H9 (cell line): ENCODE data around the gene GRID1. TPM values are rescaled to one million over a fixed set of nuclear protein-coding genes. Genes with fewer than 3 reads are reported as not detected.

Source experiments
- DNase-seq: peaks from one replicate; pipeline ENCODE4 v3.0.0-alpha.2; 2017
- H2AFZ ChIP-seq: one replicate; pipeline ENCODE4 v1.6.1; 2013; ENCODE audit warnings: mild to moderate bottlenecking, low read length, control low read depth, moderate library complexity
- H2AK5ac ChIP-seq: 2 replicates; pipeline ENCODE4 v1.6.1; 2013; ENCODE audit warnings: low read length, control low read depth, mixed read lengths; ENCODE audit not compliant: insufficient read length
- H2BK120ac ChIP-seq: one replicate; pipeline ENCODE4 v1.6.1; 2013; ENCODE audit warnings: low read depth, mild to moderate bottlenecking, low read length, control low read depth, inconsistent platforms; ENCODE audit not compliant: poor library complexity, severe bottlenecking
- H2BK12ac ChIP-seq: 2 replicates; pipeline ENCODE4 v1.6.1; 2013; ENCODE audit warnings: low read length, control low read depth, mixed read lengths, low read depth; ENCODE audit not compliant: insufficient read length
- H2BK15ac ChIP-seq: 2 replicates; pipeline ENCODE4 v1.6.1; 2013; ENCODE audit warnings: low read depth, low read length, control low read depth
- H2BK20ac ChIP-seq: one replicate; pipeline ENCODE4 v1.6.1; 2013; ENCODE audit warnings: low read depth, mild to moderate bottlenecking, low read length, control low read depth, inconsistent platforms; ENCODE audit not compliant: poor library complexity, severe bottlenecking
- H2BK5ac ChIP-seq: 2 replicates; pipeline ENCODE4 v1.6.1; 2013; ENCODE audit warnings: low read length, control low read depth, mixed read lengths; ENCODE audit not compliant: insufficient read length
- H3K14ac ChIP-seq: 2 replicates; pipeline ENCODE4 v1.6.1; 2013; ENCODE audit warnings: low read length, control low read depth; ENCODE audit not compliant: insufficient read depth
- H3K18ac ChIP-seq: 2 replicates; pipeline ENCODE4 v1.6.1; 2013; ENCODE audit warnings: low read depth, mild to moderate bottlenecking, mixed read lengths, low read length, control low read depth; ENCODE audit not compliant: insufficient read length
- H3K23ac ChIP-seq: 2 replicates; pipeline ENCODE4 v1.6.1; 2013; ENCODE audit warnings: low read length, control low read depth, mixed read lengths, low read depth; ENCODE audit not compliant: insufficient read length
- H3K23me2 ChIP-seq: 2 replicates; pipeline ENCODE4 v1.6.1; 2013; ENCODE audit warnings: low read depth, mild to moderate bottlenecking, mixed read lengths, low read length, control low read depth; ENCODE audit not compliant: insufficient read length, poor library complexity, severe bottlenecking
- H3K27ac ChIP-seq: 2 replicates; pipeline ENCODE4 v1.5.1; 2013; ENCODE audit warnings: low read length, control low read depth, mixed read lengths, low read depth; ENCODE audit not compliant: insufficient read length
- H3K27me3 ChIP-seq: 2 replicates; pipeline ENCODE4 v1.6.1; 2013; ENCODE audit warnings: low read length, control low read depth, inconsistent platforms; ENCODE audit not compliant: insufficient read depth
- H3K4ac ChIP-seq: 2 replicates; pipeline ENCODE4 v1.6.1; 2013; ENCODE audit warnings: low read depth, mild to moderate bottlenecking, control low read depth, inconsistent platforms, low read length, moderate library complexity
- H3K4me1 ChIP-seq: 2 replicates; pipeline ENCODE4 v1.6.1; 2013; ENCODE audit warnings: low read length, control low read depth, inconsistent platforms; ENCODE audit not compliant: insufficient read depth
- H3K4me2 ChIP-seq: 2 replicates; pipeline ENCODE4 v1.6.1; 2013; ENCODE audit warnings: low read length, control low read depth, mixed read lengths; ENCODE audit not compliant: insufficient read length, insufficient read depth
- H3K56ac ChIP-seq: 2 replicates; pipeline ENCODE4 v1.6.1; 2013; ENCODE audit warnings: low read depth, mild to moderate bottlenecking, mixed read lengths, low read length, control low read depth; ENCODE audit not compliant: insufficient read length
- H3K79me1 ChIP-seq: 2 replicates; pipeline ENCODE4 v1.6.1; 2013; ENCODE audit warnings: low read depth, mild to moderate bottlenecking, moderate library complexity, low read length, control low read depth, inconsistent platforms; ENCODE audit not compliant: insufficient read depth, poor library complexity, severe bottlenecking
- H3K79me2 ChIP-seq: 2 replicates; pipeline ENCODE4 v1.6.1; 2013; ENCODE audit warnings: low read length, control low read depth, inconsistent platforms; ENCODE audit not compliant: insufficient read depth
- H3K9ac ChIP-seq: 2 replicates; pipeline ENCODE4 v1.6.1; 2013; ENCODE audit warnings: low read length, control low read depth, mixed read lengths; ENCODE audit not compliant: insufficient read length; ENCODE audit errors: extremely low read depth
- H3K9me3 ChIP-seq: one replicate; pipeline ENCODE4 v1.6.1; 2013; ENCODE audit warnings: low read depth, low read length, inconsistent platforms; ENCODE audit not compliant: control insufficient read depth
- H3T11ph ChIP-seq: one replicate; pipeline ENCODE4 v1.6.1; 2013; ENCODE audit warnings: mild to moderate bottlenecking, low read length, control low read depth, inconsistent platforms
- H4K20me1 ChIP-seq: one replicate; pipeline ENCODE4 v1.6.1; 2013; ENCODE audit not compliant: control insufficient read depth, insufficient read length, insufficient read depth
- H4K5ac ChIP-seq: 2 replicates; pipeline ENCODE4 v1.6.1; 2013; ENCODE audit warnings: low read depth, mild to moderate bottlenecking, mixed read lengths, low read length, control low read depth; ENCODE audit not compliant: insufficient read length
- H4K8ac ChIP-seq: replicated peaks from 2 replicates; pipeline ENCODE4 v1.6.1; 2013; ENCODE audit warnings: low read length, control low read depth, mixed read lengths, low read depth; ENCODE audit not compliant: insufficient read length
- H4K91ac ChIP-seq: 2 replicates; pipeline ENCODE4 v1.6.1; 2013; ENCODE audit warnings: low read depth, mild to moderate bottlenecking, moderate library complexity, mixed read lengths, low read length, control low read depth; ENCODE audit not compliant: insufficient read length
- H3K27ac Mint-ChIP-seq, 3 experiments: 2 replicates in 2 of 3; 3 replicates in 1 of 3; pipeline ENCODE4 v1.8.0; 2020 to 2021; ENCODE audit warnings: mixed read lengths in 3 of 3, mild to moderate bottlenecking in 1 of 3, moderate library complexity in 1 of 3
- H3K27me3 Mint-ChIP-seq: 2 replicates; pipeline ENCODE4 v1.8.0; 2021; ENCODE audit warnings: low read depth, mild to moderate bottlenecking, moderate library complexity, mixed read lengths
- H3K36me3 Mint-ChIP-seq, 3 experiments: 2 replicates in 2 of 3; 3 replicates in 1 of 3; pipeline ENCODE4 v1.8.0; 2020 to 2021; ENCODE audit warnings: low read depth in 3 of 3, mixed read lengths in 3 of 3; ENCODE audit not compliant: insufficient read depth in 1 of 3
- H3K4me1 Mint-ChIP-seq, 2 experiments: 2 replicates each; pipeline ENCODE4 v1.8.0; 2020; ENCODE audit warnings: mixed read lengths in 2 of 2
- H3K4me3 Mint-ChIP-seq, 2 experiments: 2 replicates in 1 of 2; 3 replicates in 1 of 2; pipeline ENCODE4 v1.8.0; 2020 to 2021; ENCODE audit warnings: mild to moderate bottlenecking in 2 of 2, mixed read lengths in 2 of 2, moderate library complexity in 1 of 2
- H3K9me3 Mint-ChIP-seq, 2 experiments: 2 replicates in 1 of 2; 3 replicates in 1 of 2; pipeline ENCODE4 v1.8.0; 2020; ENCODE audit warnings: mild to moderate bottlenecking in 2 of 2, mixed read lengths in 2 of 2, moderate library complexity in 1 of 2
- WGBS: extraction: QIAGEN DNeasy Blood & Tissue Kit; methylation state at CpG from one replicate; pipeline ENCODE4 v1.1.7; 2013; ENCODE audit warnings: missing lambda C conversion rate, low lambda C conversion rate, mixed read lengths; ENCODE audit not compliant: insufficient read length; ENCODE audit errors: extremely low coverage; 5-methylcytosine and 5-hydroxymethylcytosine counted together
- total RNA-seq: library from RNA; stranded (reverse); gene quantifications from 2 replicates; pipeline ENCODE4 v1.2.1, GENCODE V29; 2021
- TF ChIP-seq, protein P1 (sequence below): fragments of 200-600 bp; sonication (generic); conservative IDR thresholded peaks from 3 replicates; pipeline ENCODE4 v1.8.0; 2021; ENCODE audit warnings: antibody characterized with exemption, mild to moderate bottlenecking

GRID1 gene
- total RNA-seq, 1 experiment from 2014 or later: 0.35 TPM

DNA sequence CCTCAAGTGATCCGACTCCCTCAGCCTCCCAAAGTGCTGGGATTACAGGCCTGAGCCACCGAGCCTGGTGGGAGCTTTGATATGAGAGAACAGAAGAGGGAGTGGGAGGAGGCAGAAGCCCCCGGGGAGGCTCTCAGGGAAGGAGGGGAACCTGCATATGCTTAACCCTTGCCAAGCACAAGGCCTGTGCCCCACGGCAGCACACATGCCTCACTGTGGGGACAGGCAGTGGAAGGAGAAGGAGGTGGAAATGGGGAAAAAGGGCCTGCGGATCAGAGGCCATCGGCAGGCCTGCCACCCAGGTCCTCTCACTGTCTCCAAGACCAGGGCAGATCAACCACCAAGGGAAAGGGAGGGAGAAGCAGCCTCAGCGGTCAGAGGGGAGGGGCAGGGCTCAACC is 7.2 kb upstream of the GRID1 start:
- H3K56ac ChIP-seq: no peak overlapping the region
- Mint-ChIP-seq H3K27ac (peak overlapping the region in 1 of 3 experiments; percentile 32; a peak in 1 of 7 replicates), H3K4me3 (no peak overlapping the region), H3K27me3 (peaks cover 92% of the 10 kb centered on the region), H3K4me1 (no peaks in the 10 kb centered on the region), H3K9me3 (no peaks in the 10 kb centered on the region), H3K36me3 (no peaks in the 10 kb centered on the region)
- H3K27me3 ChIP-seq: peaks cover 18% of the 10 kb centered on the region
- no peaks in the 10 kb centered on the region for H4K20me1 ChIP-seq
- H4K91ac ChIP-seq: no peak overlapping the region
- H3K9me3 ChIP-seq: no peaks in the 10 kb centered on the region
- no peaks in the 10 kb centered on the region for H3K4me1 ChIP-seq
- no peak overlapping the region for H2AFZ ChIP-seq
- no peak overlapping the region for H2BK120ac ChIP-seq
- H3K18ac ChIP-seq: no peak overlapping the region
- no peak overlapping the region for H3K4ac ChIP-seq
- no peaks in the 10 kb centered on the region for H3K79me1 ChIP-seq
- no peak overlapping the region for H2BK5ac ChIP-seq
- no peak overlapping the region for H2BK20ac ChIP-seq
- no peak overlapping the region for H3K14ac ChIP-seq
- H2BK15ac ChIP-seq: no peak overlapping the region
- H3K9ac ChIP-seq: no peak overlapping the region
- H3K23ac ChIP-seq: no peak overlapping the region
- no peak overlapping the region for H3T11ph ChIP-seq
- peak; percentile 20 for DNase-seq
- TF ChIP-seq, protein P1, sequence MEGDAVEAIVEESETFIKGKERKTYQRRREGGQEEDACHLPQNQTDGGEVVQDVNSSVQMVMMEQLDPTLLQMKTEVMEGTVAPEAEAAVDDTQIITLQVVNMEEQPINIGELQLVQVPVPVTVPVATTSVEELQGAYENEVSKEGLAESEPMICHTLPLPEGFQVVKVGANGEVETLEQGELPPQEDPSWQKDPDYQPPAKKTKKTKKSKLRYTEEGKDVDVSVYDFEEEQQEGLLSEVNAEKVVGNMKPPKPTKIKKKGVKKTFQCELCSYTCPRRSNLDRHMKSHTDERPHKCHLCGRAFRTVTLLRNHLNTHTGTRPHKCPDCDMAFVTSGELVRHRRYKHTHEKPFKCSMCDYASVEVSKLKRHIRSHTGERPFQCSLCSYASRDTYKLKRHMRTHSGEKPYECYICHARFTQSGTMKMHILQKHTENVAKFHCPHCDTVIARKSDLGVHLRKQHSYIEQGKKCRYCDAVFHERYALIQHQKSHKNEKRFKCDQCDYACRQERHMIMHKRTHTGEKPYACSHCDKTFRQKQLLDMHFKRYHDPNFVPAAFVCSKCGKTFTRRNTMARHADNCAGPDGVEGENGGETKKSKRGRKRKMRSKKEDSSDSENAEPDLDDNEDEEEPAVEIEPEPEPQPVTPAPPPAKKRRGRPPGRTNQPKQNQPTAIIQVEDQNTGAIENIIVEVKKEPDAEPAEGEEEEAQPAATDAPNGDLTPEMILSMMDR: no peak
- WGBS: no CpG with 5 or more reads among the region's 7 CpGs
- no peak overlapping the region for H3K27ac ChIP-seq
- H2BK12ac ChIP-seq: no peak overlapping the region
- H4K5ac ChIP-seq: no peak overlapping the region
- no peaks in the 10 kb centered on the region for H3K79me2 ChIP-seq
- no peaks in the 10 kb centered on the region for H3K23me2 ChIP-seq
- no peak overlapping the region for H3K4me2 ChIP-seq
- H2AK5ac ChIP-seq: no peak overlapping the region
- H4K8ac ChIP-seq: no peak overlapping the region
